HL-60 (cell line): Measurements from ENCODE around the gene F5.

Experiments used
- DNase-seq, 2 experiments: peaks; one replicate each; pipeline ENCODE4 v3.0.0-alpha.2; 2010 to 2020; ENCODE audit warnings: low read depth in 1 of 2, low spot score in 1 of 2
- H3K27ac ChIP-seq: fragments of 250-450 bp; sonication (Bioruptor Pico); replicated peaks from 2 replicates; pipeline ENCODE4 v1.5.1; 2020; ENCODE audit warnings: mild to moderate bottlenecking, moderate library complexity
- H3K27me3 ChIP-seq: fragments of 250-450 bp; sonication (Bioruptor Pico); 2 replicates; pipeline ENCODE4 v1.5.1; 2021; ENCODE audit warnings: mild to moderate bottlenecking, moderate library complexity; ENCODE audit not compliant: insufficient read depth, poor library complexity, severe bottlenecking
- H3K4me3 ChIP-seq: replicated peaks from 2 replicates; pipeline ENCODE4 v1.5.1; 2011; ENCODE audit warnings: mild to moderate bottlenecking, control low read depth, low read length; ENCODE audit not compliant: insufficient read depth
- GABPA ChIP-seq: IDR thresholded peaks from 2 replicates; pipeline ENCODE4 v1.6.1; 2012; ENCODE audit warnings: low read depth
- POLR2AphosphoS5 ChIP-seq: IDR thresholded peaks from 2 replicates; pipeline ENCODE4 v1.6.1; 2012; ENCODE audit warnings: low read depth
- SPI1 ChIP-seq: IDR thresholded peaks from 2 replicates; pipeline ENCODE4 v1.6.1; 2012; ENCODE audit warnings: low read depth, mild to moderate bottlenecking, borderline replicate concordance
- TF ChIP-seq, protein P1 (sequence below): IDR thresholded peaks from one replicate; pipeline ENCODE4 v1.5.1; 2011; ENCODE audit warnings: low read length, control low read depth, inconsistent platforms; ENCODE audit not compliant: insufficient read depth
- TF ChIP-seq, protein P2 (sequence below): IDR thresholded peaks from 2 replicates; pipeline ENCODE4 v1.6.1; 2012; ENCODE audit warnings: low read depth; ENCODE audit not compliant: insufficient replicate concordance

Gene F5

DNA sequence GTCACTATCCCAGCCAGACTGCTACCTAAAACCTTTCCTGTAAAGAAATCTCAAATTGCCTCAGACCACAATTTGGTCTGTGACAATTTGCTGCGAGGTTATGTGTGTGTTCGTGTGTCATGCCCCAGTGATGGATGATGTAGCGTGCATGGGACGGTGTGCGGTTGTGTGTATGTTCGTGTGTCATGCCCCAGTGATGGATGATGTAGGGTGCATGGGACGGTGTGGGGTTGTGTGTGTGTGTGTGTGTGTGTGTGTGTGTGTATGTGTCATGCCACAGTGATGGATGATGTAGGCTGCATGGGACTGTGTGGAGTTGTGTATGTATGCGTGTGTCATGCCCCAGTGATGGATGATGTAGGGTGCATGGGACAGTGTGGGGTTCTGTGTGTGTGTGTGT lies 34.3 kb upstream of the F5 start:
- no peaks in the 10 kb centered on the region for H3K27me3 ChIP-seq
- DNase-seq: no peak
- no peak overlapping the region for H3K27ac ChIP-seq
- no peak overlapping the region for H3K4me3 ChIP-seq
- TF ChIP-seq POLR2AphosphoS5: no peak
- TF ChIP-seq GABPA: no peak
- TF ChIP-seq, protein P1, sequence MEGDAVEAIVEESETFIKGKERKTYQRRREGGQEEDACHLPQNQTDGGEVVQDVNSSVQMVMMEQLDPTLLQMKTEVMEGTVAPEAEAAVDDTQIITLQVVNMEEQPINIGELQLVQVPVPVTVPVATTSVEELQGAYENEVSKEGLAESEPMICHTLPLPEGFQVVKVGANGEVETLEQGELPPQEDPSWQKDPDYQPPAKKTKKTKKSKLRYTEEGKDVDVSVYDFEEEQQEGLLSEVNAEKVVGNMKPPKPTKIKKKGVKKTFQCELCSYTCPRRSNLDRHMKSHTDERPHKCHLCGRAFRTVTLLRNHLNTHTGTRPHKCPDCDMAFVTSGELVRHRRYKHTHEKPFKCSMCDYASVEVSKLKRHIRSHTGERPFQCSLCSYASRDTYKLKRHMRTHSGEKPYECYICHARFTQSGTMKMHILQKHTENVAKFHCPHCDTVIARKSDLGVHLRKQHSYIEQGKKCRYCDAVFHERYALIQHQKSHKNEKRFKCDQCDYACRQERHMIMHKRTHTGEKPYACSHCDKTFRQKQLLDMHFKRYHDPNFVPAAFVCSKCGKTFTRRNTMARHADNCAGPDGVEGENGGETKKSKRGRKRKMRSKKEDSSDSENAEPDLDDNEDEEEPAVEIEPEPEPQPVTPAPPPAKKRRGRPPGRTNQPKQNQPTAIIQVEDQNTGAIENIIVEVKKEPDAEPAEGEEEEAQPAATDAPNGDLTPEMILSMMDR: no peak
- no peak for TF ChIP-seq SPI1
- TF ChIP-seq, protein P2, sequence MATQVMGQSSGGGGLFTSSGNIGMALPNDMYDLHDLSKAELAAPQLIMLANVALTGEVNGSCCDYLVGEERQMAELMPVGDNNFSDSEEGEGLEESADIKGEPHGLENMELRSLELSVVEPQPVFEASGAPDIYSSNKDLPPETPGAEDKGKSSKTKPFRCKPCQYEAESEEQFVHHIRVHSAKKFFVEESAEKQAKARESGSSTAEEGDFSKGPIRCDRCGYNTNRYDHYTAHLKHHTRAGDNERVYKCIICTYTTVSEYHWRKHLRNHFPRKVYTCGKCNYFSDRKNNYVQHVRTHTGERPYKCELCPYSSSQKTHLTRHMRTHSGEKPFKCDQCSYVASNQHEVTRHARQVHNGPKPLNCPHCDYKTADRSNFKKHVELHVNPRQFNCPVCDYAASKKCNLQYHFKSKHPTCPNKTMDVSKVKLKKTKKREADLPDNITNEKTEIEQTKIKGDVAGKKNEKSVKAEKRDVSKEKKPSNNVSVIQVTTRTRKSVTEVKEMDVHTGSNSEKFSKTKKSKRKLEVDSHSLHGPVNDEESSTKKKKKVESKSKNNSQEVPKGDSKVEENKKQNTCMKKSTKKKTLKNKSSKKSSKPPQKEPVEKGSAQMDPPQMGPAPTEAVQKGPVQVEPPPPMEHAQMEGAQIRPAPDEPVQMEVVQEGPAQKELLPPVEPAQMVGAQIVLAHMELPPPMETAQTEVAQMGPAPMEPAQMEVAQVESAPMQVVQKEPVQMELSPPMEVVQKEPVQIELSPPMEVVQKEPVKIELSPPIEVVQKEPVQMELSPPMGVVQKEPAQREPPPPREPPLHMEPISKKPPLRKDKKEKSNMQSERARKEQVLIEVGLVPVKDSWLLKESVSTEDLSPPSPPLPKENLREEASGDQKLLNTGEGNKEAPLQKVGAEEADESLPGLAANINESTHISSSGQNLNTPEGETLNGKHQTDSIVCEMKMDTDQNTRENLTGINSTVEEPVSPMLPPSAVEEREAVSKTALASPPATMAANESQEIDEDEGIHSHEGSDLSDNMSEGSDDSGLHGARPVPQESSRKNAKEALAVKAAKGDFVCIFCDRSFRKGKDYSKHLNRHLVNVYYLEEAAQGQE: no peak

DNA sequence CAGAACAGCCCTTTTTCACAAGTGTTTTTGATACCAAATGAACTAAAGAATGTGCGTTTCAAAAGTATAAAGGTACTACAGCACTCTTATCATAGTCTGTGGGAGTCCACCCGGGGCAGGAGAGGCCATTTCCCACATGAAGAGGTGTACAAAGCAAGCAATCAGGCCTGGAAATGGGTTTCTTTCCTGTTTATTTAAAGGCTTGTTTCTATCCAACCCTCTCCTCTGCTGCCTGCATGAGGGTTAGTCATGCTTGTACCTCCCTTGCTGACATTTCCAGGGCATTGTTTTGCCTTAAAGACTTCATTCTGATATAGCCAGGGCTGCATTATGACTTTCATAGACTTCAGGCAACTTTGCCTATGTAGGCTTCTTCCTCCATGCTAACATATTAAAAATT lies 32.1 kb upstream of the F5 start:
- H3K4me3 ChIP-seq: no peak overlapping the region
- TF ChIP-seq POLR2AphosphoS5: no peak
- TF ChIP-seq GABPA: no peak
- TF ChIP-seq, protein P2: no peak
- no peak for TF ChIP-seq SPI1
- TF ChIP-seq, protein P1: no peak
- H3K27ac ChIP-seq: no peak overlapping the region
- peaks cover 5% of the 10 kb centered on the region for H3K27me3 ChIP-seq
- DNase-seq: no peak

DNA sequence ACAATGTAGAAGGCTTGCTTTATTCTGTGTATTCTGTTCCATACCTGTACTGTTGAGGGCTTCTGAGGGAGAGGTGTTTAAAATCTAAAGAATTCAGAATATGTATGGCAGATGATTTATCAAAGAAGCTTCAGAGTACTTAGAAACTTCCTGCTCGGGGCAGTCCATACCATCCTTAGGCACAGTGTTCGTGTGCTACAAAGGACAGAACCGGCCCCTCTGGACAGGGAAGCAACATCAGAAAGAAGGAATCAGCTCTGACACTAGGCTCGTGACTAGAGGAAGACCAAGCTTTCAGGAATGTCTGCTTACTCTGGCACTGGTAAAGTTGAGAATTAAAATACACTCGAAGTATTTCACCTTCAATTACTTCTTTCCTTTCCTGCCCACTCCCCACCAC lies 29.5 kb upstream of the F5 start:
- DNase-seq: no peak
- Histone ChIP-seq H3K27me3 (peaks cover 5% of the 10 kb centered on the region), H3K4me3 (no peak overlapping the region), H3K27ac (no peak overlapping the region)
- TF ChIP-seq, protein P2: no peak
- TF ChIP-seq, protein P1: no peak
- TF ChIP-seq GABPA (no peak), SPI1 (no peak), POLR2AphosphoS5 (no peak)
